ENCODE data around the gene PCDHGC3. TPM values are rescaled to one million over a fixed set of nuclear protein-coding genes. Genes with fewer than 3 reads are reported as not detected.

Gene PCDHGC3
- total and polyA plus RNA-seq, 2 of the 13 experiments (the other 11 are each of a cell fraction or from before 2014, with no cell fraction given) = 0.20 to 0.30 TPM

DNA sequence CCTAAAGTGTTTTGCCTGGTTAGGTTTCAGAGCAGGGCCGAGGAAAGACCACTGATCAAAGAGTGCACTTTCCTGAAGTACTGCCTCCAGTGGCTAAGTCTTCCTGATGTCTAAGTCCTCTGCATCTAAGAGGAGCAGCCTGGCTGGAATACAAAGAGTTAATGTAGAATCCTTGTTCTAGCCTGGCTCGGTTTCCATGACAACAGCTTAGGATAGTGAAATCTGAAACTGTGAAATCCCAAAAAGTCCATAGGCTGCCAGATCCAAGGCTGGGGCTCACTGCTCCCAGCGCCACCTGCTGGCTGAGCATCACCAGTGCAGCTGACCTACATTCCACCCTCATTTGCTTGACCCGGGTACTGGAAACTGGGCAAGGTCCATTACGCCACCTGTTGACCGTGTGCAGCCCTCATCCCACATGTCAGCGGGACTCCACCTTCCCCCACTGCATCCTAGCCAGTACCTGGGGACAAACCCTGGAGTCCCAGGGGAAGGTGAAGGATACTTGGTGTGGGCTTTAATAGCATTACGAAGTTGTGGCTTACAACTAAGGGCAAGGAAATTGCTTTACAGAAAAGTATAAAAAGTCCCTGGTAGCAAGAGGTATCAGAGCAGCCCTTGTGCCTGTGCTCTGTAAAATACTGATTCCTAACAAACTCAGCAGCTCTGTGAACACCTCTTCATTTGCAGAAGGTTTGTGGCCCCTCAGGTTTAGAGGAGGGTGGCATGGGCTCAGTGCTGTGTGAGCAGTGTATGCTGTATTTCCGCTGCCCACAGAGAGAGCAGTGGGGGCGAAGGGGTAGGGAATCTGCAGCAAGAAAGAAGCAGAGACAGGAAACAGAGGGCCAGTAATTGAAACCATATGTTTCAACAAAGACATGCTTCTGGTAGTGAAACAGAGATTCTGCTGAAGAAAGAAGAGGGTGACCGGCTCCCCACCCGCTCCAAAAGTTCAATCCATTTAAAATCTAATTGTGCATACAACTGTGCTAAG lies 49.1 kb downstream of the PCDHGC3 start (continued):
- TF ChIP-seq RFXAP (CRISPR knock-in tag; IDR thresholded peaks at IDR 0.05; ENCODE audit: borderline replicate concordance) (peak; percentile 68; the same call in 1 of the 2 replicates), ZNF160 (CRISPR knock-in tag; IDR thresholded peaks at IDR 0.05) (no peak), ZNF598 (CRISPR knock-in tag; IDR thresholded peaks at IDR 0.05; ENCODE audit: borderline replicate concordance) (no peak), REPIN1 (CRISPR knock-in tag; IDR thresholded peaks at IDR 0.05; ENCODE audit: borderline replicate concordance, low read depth) (0 out of 2 replicates have a peak, but pooled peaks have one; percentile 42), HNF4G (IDR thresholded peaks at IDR 0.05; ENCODE audit: borderline replicate concordance, low read depth, low read length) (peak; percentile 75; the same call in 1 of the 2 replicates), HNF4G (CRISPR knock-in tag; IDR thresholded peaks at IDR 0.05; ENCODE audit: borderline replicate concordance, low read depth) (no peak), CHD2 (IDR thresholded peaks at IDR 0.05; ENCODE audit: low read depth, low read length) (0 out of 2 replicates have a peak, but pooled peaks have one; percentile 16), REXO4 (CRISPR knock-in tag; IDR thresholded peaks at IDR 0.05; ENCODE audit: borderline replicate concordance) (no peak), TMF1 (CRISPR knock-in tag; IDR thresholded peaks at IDR 0.05; ENCODE audit: low read depth) (no peak), ZNF251 (CRISPR knock-in tag; IDR thresholded peaks at IDR 0.05) (no peak), SCMH1 (CRISPR knock-in tag; IDR thresholded peaks at IDR 0.05; ENCODE audit: borderline replicate concordance) (no peak), ZNF629 (CRISPR knock-in tag; conservative IDR thresholded peaks at IDR 0.05) (no peak), MXI1 (IDR thresholded peaks at IDR 0.05; ENCODE audit: borderline replicate concordance, low read depth, low read length) (peak; percentile 60; the same call in 1 of the 3 replicates), FOXO1 (CRISPR knock-in tag; IDR thresholded peaks at IDR 0.05) (peak; percentile 78), ZNF501 (CRISPR knock-in tag; IDR thresholded peaks at IDR 0.05) (peak; percentile 68), HNRNPK (IDR thresholded peaks at IDR 0.05; ENCODE audit: low read depth, low read length, poor library complexity, severe bottlenecking) (no peak), CBX5 (CRISPR knock-in tag; IDR thresholded peaks at IDR 0.05; ENCODE audit: borderline replicate concordance) (peak; percentile 83; the same call in 1 of the 2 replicates), ZC3H4 (CRISPR knock-in tag; IDR thresholded peaks at IDR 0.05; ENCODE audit: borderline replicate concordance) (no peak), ZNF572 (CRISPR knock-in tag; IDR thresholded peaks at IDR 0.05) (no peak), HNRNPL (IDR thresholded peaks at IDR 0.05; ENCODE audit: low read depth, low read length) (0 out of 2 replicates have a peak, but pooled peaks have one; percentile 31)
- TF ChIP-seq, protein P1, sequence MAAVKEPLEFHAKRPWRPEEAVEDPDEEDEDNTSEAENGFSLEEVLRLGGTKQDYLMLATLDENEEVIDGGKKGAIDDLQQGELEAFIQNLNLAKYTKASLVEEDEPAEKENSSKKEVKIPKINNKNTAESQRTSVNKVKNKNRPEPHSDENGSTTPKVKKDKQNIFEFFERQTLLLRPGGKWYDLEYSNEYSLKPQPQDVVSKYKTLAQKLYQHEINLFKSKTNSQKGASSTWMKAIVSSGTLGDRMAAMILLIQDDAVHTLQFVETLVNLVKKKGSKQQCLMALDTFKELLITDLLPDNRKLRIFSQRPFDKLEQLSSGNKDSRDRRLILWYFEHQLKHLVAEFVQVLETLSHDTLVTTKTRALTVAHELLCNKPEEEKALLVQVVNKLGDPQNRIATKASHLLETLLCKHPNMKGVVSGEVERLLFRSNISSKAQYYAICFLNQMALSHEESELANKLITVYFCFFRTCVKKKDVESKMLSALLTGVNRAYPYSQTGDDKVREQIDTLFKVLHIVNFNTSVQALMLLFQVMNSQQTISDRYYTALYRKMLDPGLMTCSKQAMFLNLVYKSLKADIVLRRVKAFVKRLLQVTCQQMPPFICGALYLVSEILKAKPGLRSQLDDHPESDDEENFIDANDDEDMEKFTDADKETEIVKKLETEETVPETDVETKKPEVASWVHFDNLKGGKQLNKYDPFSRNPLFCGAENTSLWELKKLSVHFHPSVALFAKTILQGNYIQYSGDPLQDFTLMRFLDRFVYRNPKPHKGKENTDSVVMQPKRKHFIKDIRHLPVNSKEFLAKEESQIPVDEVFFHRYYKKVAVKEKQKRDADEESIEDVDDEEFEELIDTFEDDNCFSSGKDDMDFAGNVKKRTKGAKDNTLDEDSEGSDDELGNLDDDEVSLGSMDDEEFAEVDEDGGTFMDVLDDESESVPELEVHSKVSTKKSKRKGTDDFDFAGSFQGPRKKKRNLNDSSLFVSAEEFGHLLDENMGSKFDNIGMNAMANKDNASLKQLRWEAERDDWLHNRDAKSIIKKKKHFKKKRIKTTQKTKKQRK (IDR thresholded peaks at IDR 0.05; ENCODE audit: low read length) = no peak
- TF ChIP-seq, protein P2, sequence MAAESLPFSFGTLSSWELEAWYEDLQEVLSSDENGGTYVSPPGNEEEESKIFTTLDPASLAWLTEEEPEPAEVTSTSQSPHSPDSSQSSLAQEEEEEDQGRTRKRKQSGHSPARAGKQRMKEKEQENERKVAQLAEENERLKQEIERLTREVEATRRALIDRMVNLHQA (CRISPR knock-in tag; IDR thresholded peaks at IDR 0.05) = no peak
- TF ChIP-seq, protein P3, sequence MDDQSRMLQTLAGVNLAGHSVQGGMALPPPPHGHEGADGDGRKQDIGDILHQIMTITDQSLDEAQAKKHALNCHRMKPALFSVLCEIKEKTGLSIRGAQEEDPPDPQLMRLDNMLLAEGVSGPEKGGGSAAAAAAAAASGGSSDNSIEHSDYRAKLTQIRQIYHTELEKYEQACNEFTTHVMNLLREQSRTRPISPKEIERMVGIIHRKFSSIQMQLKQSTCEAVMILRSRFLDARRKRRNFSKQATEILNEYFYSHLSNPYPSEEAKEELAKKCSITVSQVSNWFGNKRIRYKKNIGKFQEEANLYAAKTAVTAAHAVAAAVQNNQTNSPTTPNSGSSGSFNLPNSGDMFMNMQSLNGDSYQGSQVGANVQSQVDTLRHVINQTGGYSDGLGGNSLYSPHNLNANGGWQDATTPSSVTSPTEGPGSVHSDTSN (CRISPR knock-in tag; IDR thresholded peaks at IDR 0.05; ENCODE audit: borderline replicate concordance) = no peak
- TF ChIP-seq, protein P4, sequence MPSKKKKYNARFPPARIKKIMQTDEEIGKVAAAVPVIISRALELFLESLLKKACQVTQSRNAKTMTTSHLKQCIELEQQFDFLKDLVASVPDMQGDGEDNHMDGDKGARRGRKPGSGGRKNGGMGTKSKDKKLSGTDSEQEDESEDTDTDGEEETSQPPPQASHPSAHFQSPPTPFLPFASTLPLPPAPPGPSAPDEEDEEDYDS (CRISPR knock-in tag; IDR thresholded peaks at IDR 0.05) = peak; percentile 50; the same call in 1 of the 2 replicates
